ENCODE data around the gene C5orf47.
A peak's percentile ranks its signal among the peaks of the same experiment; 100 is the strongest.
"Not testable (repeated sequence)": the region's sequence is repeated elsewhere in the genome, so short reads cannot be mapped to it uniquely, and the experiment has no call there.

The C5orf47 gene

GRCh38 chr5:174008922-174009321, 20.0 kb downstream of the C5orf47 start:
- TF ChIP-seq CTCF (IDR thresholded peaks at IDR 0.05; ENCODE audit: borderline replicate concordance, insufficient read depth, low read depth, low read length), result no peak

DNA sequence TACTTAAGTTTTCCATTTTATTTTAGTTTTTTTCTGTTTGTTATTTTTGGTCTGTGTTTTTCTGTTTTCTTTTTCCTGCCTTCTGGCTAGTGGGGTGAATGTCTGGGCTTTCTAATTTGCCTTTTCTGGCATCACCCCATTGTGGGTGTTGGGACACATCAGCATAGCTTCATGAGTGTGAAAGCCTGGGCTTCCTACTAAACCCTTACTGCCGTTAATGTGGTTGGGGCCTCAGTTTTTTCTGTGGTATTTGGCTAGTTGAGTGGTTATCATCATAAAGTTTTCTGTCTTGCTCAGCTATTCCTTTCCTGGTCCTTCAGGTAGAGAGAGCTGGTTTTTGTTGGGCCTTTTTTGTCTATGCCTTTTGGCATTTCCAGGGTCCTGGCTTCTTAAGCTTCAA, 21.4 kb downstream of the C5orf47 start:
- TF ChIP-seq CTCF (IDR thresholded peaks at IDR 0.05; ENCODE audit: borderline replicate concordance, insufficient read depth, low read depth, low read length), result no peak
- no peak overlapping the region for H3K4me3 ChIP-seq (ENCODE audit: low read depth, low read length)

More at GRCh38 chr5:174008922-174009321, 20.0 kb downstream of the C5orf47 start:
- H3K4me3 ChIP-seq (ENCODE audit: low read depth, low read length), result no peak overlapping the region

- TF ChIP-seq CTCF (IDR thresholded peaks at IDR 0.05; ENCODE audit: borderline replicate concordance, insufficient read depth, low read depth, low read length), result no peak
- no peak overlapping the region for H3K4me3 ChIP-seq (ENCODE audit: low read depth, low read length)
Measured at GRCh38 chr5:174011441-174011840, 22.5 kb downstream of the C5orf47 start.

- peak; percentile 51; the same call in 1 of the 2 replicates for TF ChIP-seq CTCF (IDR thresholded peaks at IDR 0.05; ENCODE audit: borderline replicate concordance, insufficient read depth, low read depth, low read length)
- H3K4me3 ChIP-seq (ENCODE audit: low read depth, low read length), result not testable (repeated sequence)
Measured at GRCh38 chr5:174020069-174020927, 31.3 kb downstream of the C5orf47 start.

DNA sequence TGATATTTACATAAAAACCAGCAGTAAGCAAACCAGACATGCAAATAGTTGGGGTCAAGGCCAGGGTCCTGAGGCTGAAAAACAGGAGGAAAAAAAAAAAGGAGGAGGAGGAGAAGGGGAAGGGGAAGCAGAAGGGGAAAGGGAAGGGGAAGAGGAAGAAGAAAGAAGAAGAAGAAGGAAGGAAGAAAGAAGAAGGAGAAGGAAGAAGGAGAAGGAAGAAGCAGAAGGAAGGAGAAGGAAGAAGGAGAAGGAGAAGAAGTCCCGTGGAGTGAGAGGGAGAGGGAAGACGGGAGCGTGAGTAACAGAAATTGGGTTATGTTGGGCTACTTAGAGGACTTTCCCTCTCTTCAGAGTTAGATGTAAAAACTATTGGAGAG, 31.9 kb downstream of the C5orf47 start:
- no peak for TF ChIP-seq CTCF (IDR thresholded peaks at IDR 0.05; ENCODE audit: borderline replicate concordance, insufficient read depth, low read depth, low read length)
- no peak overlapping the region for H3K4me3 ChIP-seq (ENCODE audit: low read depth, low read length)

- no peak overlapping the region for H3K4me3 ChIP-seq (ENCODE audit: low read depth, low read length)
- TF ChIP-seq CTCF (IDR thresholded peaks at IDR 0.05; ENCODE audit: borderline replicate concordance, insufficient read depth, low read depth, low read length), result no peak
Measured at GRCh38 chr5:174022384-174023095, 33.6 kb downstream of the C5orf47 start.

Data from GM12875 (cell line).